K562 (cell line): ENCODE data around the gene SLC35G3. TPM values are rescaled to one million over a fixed set of nuclear protein-coding genes. Genes with fewer than 3 reads are reported as not detected.

Source experiments
- ATAC-seq: fragments of 200-7000 bp; cut with Tn5 transposase; 3 replicates; pipeline ENCODE4 v1.9.1; 2020; ENCODE audit warnings: moderate library complexity
- BruUV-seq: library from RNA; stranded (reverse); fragments of 400-500 nt; replicated peaks from 2 replicates; lab custom pipeline; 2021; lab: Mats Ljungman, UMichigan
- CTCF ChIA-PET: fragments of 300-600 bp; formaldehyde crosslinking; extraction: SDS; loops from one replicate; lab custom pipeline; 2021; ENCODE audit warnings: low intra/inter-chr PET ratio; lab: Yijun Ruan, JAX
- POLR2A ChIA-PET: fragments of 300-600, 350-650 bp; sonication (Branson Sonifier 250); formaldehyde crosslinking; extraction: SDS; loops from one replicate; lab custom pipeline; 2021; ENCODE audit warnings: antibody characterized with exemption, inconsistent platforms; lab: Yijun Ruan, JAX
- DNase-seq, 4 experiments: peaks; one replicate each; pipeline versions ENCODE4 v3.0.0 to v3.0.0-alpha.2; 2011 to 2018; ENCODE audit warnings: low spot score in 3 of 4, mixed read lengths in 3 of 4; ENCODE audit errors: extremely low read depth in 1 of 4
- FAIRE-seq: peaks from 2 replicates; lab custom pipeline; 2011; peaks lifted over from hg19 to GRCh38; lab: Jason Lieb, UNC
- H2AFZ ChIP-seq: 2 replicates; pipeline ENCODE4 v1.6.0; 2011; ENCODE audit warnings: low read depth, low read length, control low read depth, inconsistent platforms
- H3K27ac ChIP-seq: fragments of 200-600 bp; 3 replicates; pipeline ENCODE4 v1.8.0; 2011; ENCODE audit warnings: low read depth, mild to moderate bottlenecking, control low read depth, inconsistent platforms, low read length, moderate library complexity, mixed read lengths; ENCODE audit errors: extremely low read depth
- H3K27me3 ChIP-seq, 2 experiments: fragments of 300-600 bp in 1 of 2; 2 replicates in 1 of 2; 3 replicates in 1 of 2; pipeline versions ENCODE4 v1.6.0 to v1.8.0; 2011; ENCODE audit warnings: inconsistent platforms in 2 of 2, low read length in 2 of 2, mild to moderate bottlenecking in 1 of 2, mixed read lengths in 1 of 2, moderate library complexity in 1 of 2; ENCODE audit not compliant: control insufficient read depth in 2 of 2, insufficient read depth in 2 of 2
- H3K36me3 ChIP-seq: fragments of 300-600 bp; 3 replicates; pipeline ENCODE4 v1.8.0; 2011; ENCODE audit warnings: mild to moderate bottlenecking, low read length, inconsistent platforms; ENCODE audit not compliant: control insufficient read depth, insufficient read depth
- H3K4me1 ChIP-seq, 2 experiments: fragments of 200-600 bp in 1 of 2; replicated peaks in 1 of 2; 2 replicates in 1 of 2; 3 replicates in 1 of 2; pipeline versions ENCODE4 v1.5.1 to v1.8.0; 2011; ENCODE audit warnings: inconsistent platforms in 2 of 2, low read length in 2 of 2, mild to moderate bottlenecking in 1 of 2, mixed read lengths in 1 of 2, moderate library complexity in 1 of 2; ENCODE audit not compliant: control insufficient read depth in 2 of 2, insufficient read depth in 2 of 2
- H3K4me2 ChIP-seq: 2 replicates; pipeline ENCODE4 v1.6.1; 2011; ENCODE audit warnings: low read length, control low read depth, inconsistent platforms, mixed read lengths; ENCODE audit not compliant: insufficient read depth
- H3K4me3 ChIP-seq: fragments of 200-600 bp; sonication (generic), shearing (Covaris generic); 2 replicates; pipeline ENCODE4 v1.5.1; 2016; ENCODE audit warnings: control low read depth, inconsistent platforms
- H3K79me2 ChIP-seq: fragments of 200-600 bp; 3 replicates; pipeline ENCODE4 v1.8.0; 2011; ENCODE audit warnings: low read length, inconsistent platforms; ENCODE audit not compliant: control insufficient read depth, insufficient read depth
- H3K9ac ChIP-seq, 2 experiments: 2 replicates each; pipeline versions ENCODE4 v1.6.0 to v1.6.1; 2011; ENCODE audit warnings: low read depth in 2 of 2, low read length in 2 of 2, control low read depth in 1 of 2, inconsistent platforms in 1 of 2, mild to moderate bottlenecking in 1 of 2, mixed read lengths in 1 of 2; ENCODE audit not compliant: insufficient read depth in 1 of 2
- H3K9me1 ChIP-seq: one replicate; pipeline ENCODE4 v1.6.0; 2011; ENCODE audit warnings: inconsistent platforms, mild to moderate bottlenecking, low read length, moderate library complexity; ENCODE audit not compliant: control insufficient read depth, insufficient read depth
- H3K9me3 ChIP-seq: replicated peaks from 2 replicates; pipeline ENCODE4 v1.5.1; 2011; ENCODE audit warnings: low read depth, low read length, inconsistent platforms; ENCODE audit not compliant: control insufficient read depth, insufficient read depth
- H4K20me1 ChIP-seq: replicated peaks from 2 replicates; pipeline ENCODE4 v1.6.1; 2011; ENCODE audit warnings: low read length, inconsistent platforms, mixed read lengths; ENCODE audit not compliant: control insufficient read depth, insufficient read depth
- CTCF ChIP-seq, 3 experiments: IDR thresholded peaks in 2 of 3; conservative IDR thresholded peaks in 1 of 3; 2 replicates each; pipeline ENCODE4 v1.5.1; 2011 to 2012; ENCODE audit warnings: low read length in 3 of 3, mild to moderate bottlenecking in 3 of 3, control low read depth in 2 of 3, improper control_type of control experiment in 1 of 3, inconsistent platforms in 1 of 3, low read depth in 1 of 3, mixed read lengths in 1 of 3, moderate library complexity in 1 of 3; ENCODE audit not compliant: insufficient read depth in 2 of 3
- RAD21 ChIP-seq, 2 experiments: fragments of 250-450 bp in 1 of 2; fragments of 450-650 bp in 1 of 2; sonication (Bioruptor Pico) in 1 of 2; formaldehyde crosslinking in 1 of 2; IDR thresholded peaks in 1 of 2; conservative IDR thresholded peaks in 1 of 2; 2 replicates each; pipeline versions ENCODE4 v1.4.0 to v1.8.0; 2020 to 2022; ENCODE audit warnings: mild to moderate bottlenecking in 2 of 2, moderate library complexity in 1 of 2
- REST ChIP-seq, 2 experiments: fragments of 450-650 bp; formaldehyde crosslinking in 1 of 2; IDR thresholded peaks; 2 replicates each; pipeline versions ENCODE4 v1.4.0 to v1.6.1; 2014 to 2020; ENCODE audit warnings: mild to moderate bottlenecking in 2 of 2, borderline replicate concordance in 1 of 2, low read depth in 1 of 2
- SNAPC5 ChIP-seq: fragments of 250-450 bp; sonication (Bioruptor Pico); IDR thresholded peaks from 2 replicates; pipeline ENCODE4 v1.8.0; 2021; ENCODE audit warnings: moderate library complexity, mild to moderate bottlenecking, inconsistent platforms
- YY1 ChIP-seq, 3 experiments: IDR thresholded peaks; 2 replicates each; pipeline ENCODE4 v1.6.1; 2011; ENCODE audit warnings: low read length in 2 of 3, mild to moderate bottlenecking in 2 of 3, moderate library complexity in 2 of 3, borderline replicate concordance in 1 of 3, control low read depth in 1 of 3, low read depth in 1 of 3; ENCODE audit not compliant: insufficient read depth in 3 of 3, insufficient replicate concordance in 2 of 3, control insufficient read depth in 1 of 3, insufficient read length in 1 of 3; ENCODE audit errors: extremely low read depth in 1 of 3
- WGBS: fragments of 100-300 bp; shearing (Covaris generic); methylation state at CpG from one replicate; pipeline ENCODE4 v1.1.6; 2016; ENCODE audit warnings: low coverage, mixed read lengths; ENCODE audit not compliant: insufficient coverage; ENCODE audit errors: missing lambda C conversion rate; 5-methylcytosine and 5-hydroxymethylcytosine counted together
- in situ Hi-C: fragments of 300-500 bp; cut with MboI; formaldehyde crosslinking; loops from 4 replicates; pipeline ENCODE4 v1.15.0; 2018; ENCODE audit warnings: inconsistent platforms, mixed read lengths
- intact Hi-C: fragments of 100-400 bp; cut with micrococcal nuclease; formaldehyde crosslinking; loops from 2 replicates; pipeline ENCODE4 v1.14.2; 2022
- polyA plus RNA-seq, 8 experiments: library from polyadenylated mRNA; depleted of rRNA in 4 of 8; stranded (reverse) in 5 of 8; unstranded in 3 of 8; fragments of >200 nt; fragmentation: Nextera tagmentation in 2 of 8; fragmentation: Illumina TruSeq in 1 of 8; extraction: Ambion mirVana in 2 of 8; extraction: Trizol in 1 of 8; gene quantifications; 2 replicates each; pipeline versions ENCODE4 v1.2.1 to v1.2.3, GENCODE V29; 2011 to 2014; ENCODE audit warnings: inconsistent platforms in 1 of 8, missing spikeins in 1 of 8
- total RNA-seq, 7 experiments: library from RNA; depleted of rRNA in 6 of 7; stranded (reverse); fragments of >200 nt in 6 of 7; fragmentation: Illumina TruSeq in 2 of 7; extraction: Trizol in 2 of 7; gene quantifications; 2 replicates each; pipeline versions ENCODE4 v1.2.1 to v1.2.3, GENCODE V29; 2011 to 2021; ENCODE audit warnings: low replicate concordance in 1 of 7

SLC35G3 gene
- total and polyA plus RNA-seq, 9 of the 15 experiments (the other 6 are each of a cell fraction or from before 2014, with no cell fraction given): not detected

GRCh38 chr17:35170968-35171771, 23.0 kb downstream of the SLC35G3 start:
- TF ChIP-seq YY1 (IDR thresholded peaks at IDR 0.05; ENCODE audit: borderline replicate concordance in 1 of 3, control insufficient read depth in 1 of 3, extremely low read depth in 1 of 3, insufficient read depth in 3 of 3, insufficient read length in 1 of 3, insufficient replicate concordance in 2 of 3, low read depth in 1 of 3, low read length in 2 of 3): no peak
- peak in 1 of 2 experiments; percentile 62; a peak in 2 of 4 replicates for TF ChIP-seq RAD21 (CRISPR knock-in tag; conservative IDR thresholded peaks at IDR 0.05 in 1 of 2, IDR thresholded peaks at IDR 0.05 in 1 of 2)
- TF ChIP-seq REST (IDR thresholded peaks at IDR 0.05; ENCODE audit: borderline replicate concordance): peak; percentile 35; the same call in 1 of the 2 replicates
- TF ChIP-seq REST (CRISPR knock-in tag; IDR thresholded peaks at IDR 0.05; ENCODE audit: low read depth): no peak
- TF ChIP-seq SNAPC5 (CRISPR knock-in tag): no peak
- peak in 2 of 3 experiments; percentile 31 to 40; a peak in 2 of 6 replicates for TF ChIP-seq CTCF (IDR thresholded peaks at IDR 0.05 in 2 of 3, conservative IDR thresholded peaks at IDR 0.05 in 1 of 3; ENCODE audit: insufficient read depth in 2 of 3, low read depth in 1 of 3, low read length in 3 of 3)
- FAIRE-seq (peak; percentile 44), DNase-seq (no peak), ATAC-seq (peak; percentile 57)
- Histone ChIP-seq H2AFZ (no peak overlapping the region), H3K27me3 (peaks cover 14 to 65% of the 10 kb centered on the region in 2 experiments), H3K9ac (no peak overlapping the region), H3K4me2 (no peak overlapping the region), H4K20me1 (no peaks in the 10 kb centered on the region), H3K9me1 (no peaks in the 10 kb centered on the region), H3K4me3 (no peak overlapping the region), H3K9me3 (no peaks in the 10 kb centered on the region), H3K79me2 (no peaks in the 10 kb centered on the region), H3K36me3 (no peaks in the 10 kb centered on the region), H3K27ac (no peak overlapping the region), H3K4me1 (no peaks in the 10 kb centered on the region)
- BruUV-seq: no TSS peak
- 13% methylated on average over 18 of the region's 18 CpGs for WGBS
- intact Hi-C loops (loop anchor here (2.0 kb wide), 2 partner anchors 362 to 576 kb away; no protein-coding TSS in a partner anchor), in situ Hi-C loops (loop anchor here (5.0 kb wide), 1 partner anchor 366 kb away; the partner anchor contains the start of gene SLFN12L)
- CTCF ChIA-PET: interaction anchor here (0.5 to 1.6 kb wide), 5 partner anchors 77 to 576 kb away, joined by 3 to 6 read pairs (median 5); no protein-coding TSS in a partner anchor
- POLR2A ChIA-PET: no interaction called here
